OCI-LY1 (cell line): Measurements from ENCODE around the gene OXNAD1.

Experiments used
- EZH2 ChIP-seq: fragments of 200-600 bp; sonication (generic), shearing (Covaris generic); IDR thresholded peaks from 2 replicates; pipeline ENCODE4 v1.8.0; 2017; ENCODE audit warnings: borderline replicate concordance, mixed run types, mild to moderate bottlenecking, antibody characterized with exemption, low read length, moderate library complexity, mixed read lengths
- TF ChIP-seq, protein P1 (sequence below): fragments of 200-600 bp; sonication (generic), shearing (Covaris generic); IDR thresholded peaks from 2 replicates; pipeline ENCODE4 v1.5.1; 2017; ENCODE audit warnings: mild to moderate bottlenecking, antibody characterized with exemption, low read length, moderate library complexity, mixed read lengths

DNA sequence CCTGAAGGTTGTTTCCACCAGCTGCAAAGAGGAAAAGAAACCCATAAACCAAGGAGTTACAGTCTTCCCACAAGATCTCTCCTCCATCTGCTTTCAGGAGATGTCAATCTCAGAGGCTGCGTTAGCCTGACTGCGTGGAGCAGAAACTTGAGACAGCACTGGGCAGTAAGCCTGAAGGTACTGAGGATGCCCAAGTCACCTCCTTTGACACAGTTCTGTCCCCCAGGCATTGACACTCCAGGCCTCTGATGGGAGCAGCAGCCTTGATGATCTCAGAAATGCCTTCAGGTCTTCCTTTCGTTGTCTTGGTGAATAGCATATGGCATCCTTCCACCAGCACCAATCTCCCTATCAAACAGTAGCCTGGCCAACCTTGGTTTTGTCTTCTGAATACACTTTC, 89.3 kb downstream of the OXNAD1 start:
- TF ChIP-seq EZH2: no peak
- TF ChIP-seq, protein P1, sequence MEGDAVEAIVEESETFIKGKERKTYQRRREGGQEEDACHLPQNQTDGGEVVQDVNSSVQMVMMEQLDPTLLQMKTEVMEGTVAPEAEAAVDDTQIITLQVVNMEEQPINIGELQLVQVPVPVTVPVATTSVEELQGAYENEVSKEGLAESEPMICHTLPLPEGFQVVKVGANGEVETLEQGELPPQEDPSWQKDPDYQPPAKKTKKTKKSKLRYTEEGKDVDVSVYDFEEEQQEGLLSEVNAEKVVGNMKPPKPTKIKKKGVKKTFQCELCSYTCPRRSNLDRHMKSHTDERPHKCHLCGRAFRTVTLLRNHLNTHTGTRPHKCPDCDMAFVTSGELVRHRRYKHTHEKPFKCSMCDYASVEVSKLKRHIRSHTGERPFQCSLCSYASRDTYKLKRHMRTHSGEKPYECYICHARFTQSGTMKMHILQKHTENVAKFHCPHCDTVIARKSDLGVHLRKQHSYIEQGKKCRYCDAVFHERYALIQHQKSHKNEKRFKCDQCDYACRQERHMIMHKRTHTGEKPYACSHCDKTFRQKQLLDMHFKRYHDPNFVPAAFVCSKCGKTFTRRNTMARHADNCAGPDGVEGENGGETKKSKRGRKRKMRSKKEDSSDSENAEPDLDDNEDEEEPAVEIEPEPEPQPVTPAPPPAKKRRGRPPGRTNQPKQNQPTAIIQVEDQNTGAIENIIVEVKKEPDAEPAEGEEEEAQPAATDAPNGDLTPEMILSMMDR: no peak
